GM12878 (cell line): Measurements from ENCODE around the gene LYRM4. TPM values are rescaled to one million over a fixed set of nuclear protein-coding genes. Genes with fewer than 3 reads are reported as not detected.

Experiments
- ATAC-seq: fragments of 200-7000 bp; cut with Tn5 transposase; 3 replicates; pipeline ENCODE4 v1.9.1; 2020; ENCODE audit warnings: mild to moderate bottlenecking, moderate library complexity
- BruUV-seq: library from RNA; stranded (reverse); fragments of 400-500 nt; replicated peaks from 2 replicates; lab custom pipeline; 2021; lab: Mats Ljungman, UMichigan
- CTCF ChIA-PET: fragments of 300-600 bp; sonication (Branson Sonifier 250); formaldehyde crosslinking; extraction: SDS; loops from one replicate; lab custom pipeline; 2021; ENCODE audit warnings: inconsistent platforms; lab: Yijun Ruan, JAX
- POLR2A ChIA-PET: fragments of 350-600 bp; formaldehyde crosslinking; extraction: SDS; loops from one replicate; lab custom pipeline; 2021; ENCODE audit warnings: inconsistent platforms; lab: Charles Lee
- RAD21 ChIA-PET: fragments of 300-600 bp; sonication (Branson Sonifier 250); formaldehyde crosslinking; loops from one replicate; lab custom pipeline; 2023; ENCODE audit warnings: antibody characterized with exemption; ENCODE audit not compliant: unreplicated experiment; lab: Charles Lee
- SMC1A ChIA-PET: fragments of 300-600 bp; sonication (Branson Sonifier 250); formaldehyde crosslinking; loops from one replicate; lab custom pipeline; 2023; ENCODE audit not compliant: unreplicated experiment, uncharacterized antibody; lab: Charles Lee
- DNase-seq: peaks from one replicate; pipeline ENCODE4 v3.0.0-alpha.2; 2011; ENCODE audit warnings: low read depth, low spot score
- FAIRE-seq: peaks from 3 replicates; lab custom pipeline; 2011; peaks lifted over from hg19 to GRCh38; lab: Jason Lieb, UNC
- H2AFZ ChIP-seq: 2 replicates; pipeline ENCODE4 v1.6.0; 2011; ENCODE audit warnings: low read depth, low read length, control low read depth; ENCODE audit not compliant: control insufficient read depth
- H3K27ac ChIP-seq: 2 replicates; pipeline ENCODE4 v1.5.1; 2011; ENCODE audit warnings: control low read depth; ENCODE audit not compliant: control insufficient read depth, insufficient read depth
- H3K27me3 ChIP-seq, 2 experiments: replicated peaks in 1 of 2; 2 replicates each; pipeline versions ENCODE4 v1.6.0 to v1.6.1; 2011; ENCODE audit warnings: low read length in 1 of 2; ENCODE audit not compliant: control insufficient read depth in 2 of 2, insufficient read depth in 2 of 2
- H3K36me3 ChIP-seq, 2 experiments: 2 replicates each; pipeline ENCODE4 v1.5.1; 2011; ENCODE audit warnings: low read length in 1 of 2; ENCODE audit not compliant: control insufficient read depth in 2 of 2, insufficient read depth in 2 of 2
- H3K4me1 ChIP-seq: 2 replicates; pipeline ENCODE4 v1.6.1; 2011; ENCODE audit warnings: mild to moderate bottlenecking, low read length, moderate library complexity, mixed read lengths; ENCODE audit not compliant: control insufficient read depth, insufficient read depth
- H3K4me2 ChIP-seq: 2 replicates; pipeline ENCODE4 v1.6.0; 2011; ENCODE audit warnings: control low read depth; ENCODE audit not compliant: control insufficient read depth, insufficient read depth
- H3K4me3 ChIP-seq: fragments of 200-600 bp; sonication (generic); 2 replicates; pipeline ENCODE4 v1.5.1; 2016
- H3K79me2 ChIP-seq: 2 replicates; pipeline ENCODE4 v1.6.0; 2011; ENCODE audit warnings: low read length; ENCODE audit not compliant: control insufficient read depth, insufficient read depth
- H3K9ac ChIP-seq: 2 replicates; pipeline ENCODE4 v1.8.0; 2011; ENCODE audit warnings: low read length, control low read depth, mixed read lengths; ENCODE audit not compliant: control insufficient read depth, insufficient read depth
- H3K9me3 ChIP-seq: replicated peaks from 3 replicates; pipeline ENCODE4 v1.5.1; 2011; ENCODE audit warnings: mild to moderate bottlenecking, low read length; ENCODE audit not compliant: control insufficient read depth, insufficient read depth
- H4K20me1 ChIP-seq: 2 replicates; pipeline ENCODE4 v1.6.0; 2011; ENCODE audit not compliant: control insufficient read depth, insufficient read depth
- BACH1 ChIP-seq: fragments of 450-650 bp; IDR thresholded peaks from 2 replicates; pipeline ENCODE4 v1.6.1; 2017; ENCODE audit warnings: mild to moderate bottlenecking, borderline replicate concordance
- BCL11A ChIP-seq: IDR thresholded peaks from 2 replicates; pipeline ENCODE4 v1.6.1; 2011; ENCODE audit warnings: low read depth, low read length
- BRCA1 ChIP-seq: IDR thresholded peaks from 2 replicates; pipeline ENCODE4 v1.6.1; 2011; ENCODE audit warnings: low read depth, low read length, improper control_type of control experiment
- CHD2 ChIP-seq: IDR thresholded peaks from 2 replicates; pipeline ENCODE4 v1.6.1; 2011; ENCODE audit warnings: low read depth, low read length, improper control_type of control experiment, borderline replicate concordance
- JUNB ChIP-seq: IDR thresholded peaks from 2 replicates; pipeline ENCODE4 v1.6.1; 2016; ENCODE audit warnings: antibody characterized with exemption, mild to moderate bottlenecking
- MYB ChIP-seq: fragments of 150-350 bp; IDR thresholded peaks from 2 replicates; pipeline ENCODE4 v1.6.1; 2014; ENCODE audit warnings: mild to moderate bottlenecking, low read depth, low read length, borderline replicate concordance
- POLR2A ChIP-seq: IDR thresholded peaks from 2 replicates; pipeline ENCODE4 v1.6.1; 2011; ENCODE audit warnings: low read depth, mild to moderate bottlenecking, low read length
- ZNF207 ChIP-seq: fragments of 450-650 bp; IDR thresholded peaks from 2 replicates; pipeline ENCODE4 v1.6.1; 2014; ENCODE audit warnings: antibody characterized with exemption, mild to moderate bottlenecking, borderline replicate concordance
- ZSCAN29 ChIP-seq: fragments of 450-650 bp; IDR thresholded peaks from 2 replicates; pipeline ENCODE4 v1.6.1; 2017; ENCODE audit warnings: mild to moderate bottlenecking, moderate library complexity
- WGBS: methylation state at CpG from one replicate; pipeline ENCODE4 v1.1.6; 2016; ENCODE audit warnings: low lambda C conversion rate; ENCODE audit not compliant: insufficient replicate concordance, insufficient coverage; ENCODE audit errors: missing lambda C conversion rate; 5-methylcytosine and 5-hydroxymethylcytosine counted together
- in situ Hi-C: fragments of 300-500 bp; cut with MboI; formaldehyde crosslinking; loops from 9 replicates; pipeline ENCODE4 v1.14.3; 2018; ENCODE audit warnings: mixed read lengths
- intact Hi-C: fragments of 100-400 bp; cut with micrococcal nuclease; formaldehyde crosslinking; loops from one replicate; pipeline ENCODE4 v1.14.2; 2022; ENCODE audit not compliant: unreplicated experiment
- polyA plus RNA-seq, 11 experiments: library from polyadenylated mRNA; depleted of rRNA in 4 of 11; unstranded in 6 of 11; stranded (reverse) in 5 of 11; fragments of >200 nt; fragmentation: Nextera tagmentation in 4 of 11; fragmentation: Illumina TruSeq in 1 of 11; extraction: Ambion mirVana in 4 of 11; extraction: Trizol in 1 of 11; gene quantifications; 1 replicate in 1 of 11; 2 replicates in 10 of 11; pipeline versions ENCODE4 v1.2.1 to v1.2.3, GENCODE V29; 2011 to 2016; ENCODE audit warnings: inconsistent platforms in 2 of 11, missing spikeins in 2 of 11, low read depth in 1 of 11
- total RNA-seq, 4 experiments: library from RNA; depleted of rRNA in 3 of 4; stranded (reverse); fragments of >200 nt in 3 of 4; fragmentation: Illumina TruSeq in 1 of 4; extraction: Trizol in 1 of 4; gene quantifications; 2 replicates each; pipeline versions ENCODE4 v1.2.1 to v1.2.3, GENCODE V29; 2013 to 2021
- TF ChIP-seq, protein P1 (sequence below): IDR thresholded peaks from 2 replicates; pipeline ENCODE4 v1.6.1; 2011; ENCODE audit warnings: low read depth, low read length, improper control_type of control experiment, borderline replicate concordance
- TF ChIP-seq, protein P2 (sequence below): IDR thresholded peaks from 2 replicates; pipeline ENCODE4 v1.6.1; 2012; ENCODE audit warnings: improper control_type of control experiment, low read depth, low read length; ENCODE audit not compliant: insufficient replicate concordance

The LYRM4 gene
- total and polyA plus RNA-seq, 10 of the 15 experiments (the other 5 are each of a cell fraction or from before 2014, with no cell fraction given), result 32.7 to 66.8 (median 44.0) TPM

DNA sequence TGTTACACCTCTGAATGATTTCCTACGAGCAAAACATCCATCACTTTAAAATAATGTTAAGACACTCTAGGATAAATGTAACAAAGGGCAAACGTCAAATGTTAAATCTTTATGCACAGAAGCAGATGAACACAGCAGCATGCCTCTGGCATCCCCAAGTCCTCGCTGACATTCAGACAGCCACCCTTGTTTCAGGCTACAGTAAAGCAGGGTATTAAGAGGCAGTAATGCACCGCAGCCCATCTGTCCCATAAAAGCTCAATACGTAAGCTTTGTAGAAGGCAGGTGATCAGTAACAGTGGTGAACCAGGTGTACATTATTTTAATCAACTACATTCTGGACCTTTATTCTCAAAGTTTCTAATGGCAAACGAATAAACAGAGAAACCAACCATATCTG, 110.9 kb downstream of the LYRM4 start:
- Histone ChIP-seq H3K27ac (no peak overlapping the region), H3K4me2 (no peak overlapping the region), H3K27me3 (no peaks in the 10 kb centered on the region), H4K20me1 (no peaks in the 10 kb centered on the region), H3K4me3 (no peak overlapping the region), H3K79me2 (no peaks in the 10 kb centered on the region), H2AFZ (no peak overlapping the region), H3K36me3 (no peaks in the 10 kb centered on the region), H3K9me3 (no peaks in the 10 kb centered on the region), H3K9ac (no peak overlapping the region), H3K4me1 (no peaks in the 10 kb centered on the region)
- ChIA-PET RAD21 (interaction anchor here (0.8 to 2.6 kb wide), 2 partner anchors 24 to 153 kb away, joined by 5 to 17 read pairs; no protein-coding TSS in a partner anchor), SMC1A (interaction anchor here (0.8 to 2.0 kb wide), 3 partner anchors 16 to 154 kb away, joined by 3 to 11 read pairs (median 5); no protein-coding TSS in a partner anchor), CTCF (interaction anchor here (1.3 to 10.8 kb wide), 5 partner anchors 9 to 229 kb away, joined by 3 to 198 read pairs (median 6); no protein-coding TSS in a partner anchor), POLR2A (interaction anchor here (2.1 kb wide), 1 partner anchor 14 kb away, joined by 6 read pairs; no protein-coding TSS in a partner anchor)
- TF ChIP-seq BCL11A (no peak), ZNF207 (no peak), JUNB (no peak), ZSCAN29 (no peak), POLR2A (no peak), BRCA1 (no peak), BACH1 (no peak), MYB (no peak), CHD2 (no peak)
- TF ChIP-seq, protein P1, sequence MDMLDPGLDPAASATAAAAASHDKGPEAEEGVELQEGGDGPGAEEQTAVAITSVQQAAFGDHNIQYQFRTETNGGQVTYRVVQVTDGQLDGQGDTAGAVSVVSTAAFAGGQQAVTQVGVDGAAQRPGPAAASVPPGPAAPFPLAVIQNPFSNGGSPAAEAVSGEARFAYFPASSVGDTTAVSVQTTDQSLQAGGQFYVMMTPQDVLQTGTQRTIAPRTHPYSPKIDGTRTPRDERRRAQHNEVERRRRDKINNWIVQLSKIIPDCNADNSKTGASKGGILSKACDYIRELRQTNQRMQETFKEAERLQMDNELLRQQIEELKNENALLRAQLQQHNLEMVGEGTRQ, result no peak
- TF ChIP-seq, protein P2, sequence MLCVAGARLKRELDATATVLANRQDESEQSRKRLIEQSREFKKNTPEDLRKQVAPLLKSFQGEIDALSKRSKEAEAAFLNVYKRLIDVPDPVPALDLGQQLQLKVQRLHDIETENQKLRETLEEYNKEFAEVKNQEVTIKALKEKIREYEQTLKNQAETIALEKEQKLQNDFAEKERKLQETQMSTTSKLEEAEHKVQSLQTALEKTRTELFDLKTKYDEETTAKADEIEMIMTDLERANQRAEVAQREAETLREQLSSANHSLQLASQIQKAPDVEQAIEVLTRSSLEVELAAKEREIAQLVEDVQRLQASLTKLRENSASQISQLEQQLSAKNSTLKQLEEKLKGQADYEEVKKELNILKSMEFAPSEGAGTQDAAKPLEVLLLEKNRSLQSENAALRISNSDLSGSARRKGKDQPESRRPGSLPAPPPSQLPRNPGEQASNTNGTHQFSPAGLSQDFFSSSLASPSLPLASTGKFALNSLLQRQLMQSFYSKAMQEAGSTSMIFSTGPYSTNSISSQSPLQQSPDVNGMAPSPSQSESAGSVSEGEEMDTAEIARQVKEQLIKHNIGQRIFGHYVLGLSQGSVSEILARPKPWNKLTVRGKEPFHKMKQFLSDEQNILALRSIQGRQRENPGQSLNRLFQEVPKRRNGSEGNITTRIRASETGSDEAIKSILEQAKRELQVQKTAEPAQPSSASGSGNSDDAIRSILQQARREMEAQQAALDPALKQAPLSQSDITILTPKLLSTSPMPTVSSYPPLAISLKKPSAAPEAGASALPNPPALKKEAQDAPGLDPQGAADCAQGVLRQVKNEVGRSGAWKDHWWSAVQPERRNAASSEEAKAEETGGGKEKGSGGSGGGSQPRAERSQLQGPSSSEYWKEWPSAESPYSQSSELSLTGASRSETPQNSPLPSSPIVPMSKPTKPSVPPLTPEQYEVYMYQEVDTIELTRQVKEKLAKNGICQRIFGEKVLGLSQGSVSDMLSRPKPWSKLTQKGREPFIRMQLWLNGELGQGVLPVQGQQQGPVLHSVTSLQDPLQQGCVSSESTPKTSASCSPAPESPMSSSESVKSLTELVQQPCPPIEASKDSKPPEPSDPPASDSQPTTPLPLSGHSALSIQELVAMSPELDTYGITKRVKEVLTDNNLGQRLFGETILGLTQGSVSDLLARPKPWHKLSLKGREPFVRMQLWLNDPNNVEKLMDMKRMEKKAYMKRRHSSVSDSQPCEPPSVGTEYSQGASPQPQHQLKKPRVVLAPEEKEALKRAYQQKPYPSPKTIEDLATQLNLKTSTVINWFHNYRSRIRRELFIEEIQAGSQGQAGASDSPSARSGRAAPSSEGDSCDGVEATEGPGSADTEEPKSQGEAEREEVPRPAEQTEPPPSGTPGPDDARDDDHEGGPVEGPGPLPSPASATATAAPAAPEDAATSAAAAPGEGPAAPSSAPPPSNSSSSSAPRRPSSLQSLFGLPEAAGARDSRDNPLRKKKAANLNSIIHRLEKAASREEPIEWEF, result no peak
- no peak for ATAC-seq
- WGBS, result 96% methylated on average over 6 of the region's 6 CpGs
- no peak for DNase-seq
- no TSS peak for BruUV-seq
- in situ Hi-C loops, result no loop called here
- intact Hi-C loops, result no loop called here
- FAIRE-seq, result no peak
